ENCODE measurements around the gene KCNMB1.

DNA sequence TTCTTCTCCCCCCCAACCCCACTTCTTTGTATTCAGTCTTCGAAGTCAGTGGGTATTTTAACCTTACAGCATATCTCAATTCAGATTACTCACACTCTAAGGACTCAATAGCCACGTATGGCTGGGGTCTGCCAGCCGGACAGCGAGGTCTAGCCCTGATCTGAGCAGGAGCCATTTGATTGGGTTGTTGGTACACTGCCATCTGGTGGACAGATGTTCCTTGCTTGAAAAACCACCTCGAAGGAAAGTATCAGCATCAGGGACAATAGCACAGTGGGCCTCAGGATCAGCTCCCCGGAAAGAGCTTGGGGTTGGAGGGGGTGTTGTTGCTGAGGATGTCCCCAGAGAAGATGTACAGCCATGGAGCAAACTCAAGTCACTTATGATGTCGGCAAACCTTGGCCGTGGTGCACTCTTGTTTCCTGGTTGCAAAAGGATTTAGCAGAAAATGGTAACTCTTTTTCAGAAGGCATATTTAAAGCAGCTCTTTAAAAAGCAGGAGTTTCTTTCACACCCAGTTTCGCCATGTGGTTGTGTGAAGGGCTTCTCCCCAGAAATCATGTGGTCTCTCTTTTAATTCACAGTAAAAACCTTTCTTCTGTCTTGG is 31.7 kb upstream of the KCNMB1 start:
- TF ChIP-seq, protein P1, sequence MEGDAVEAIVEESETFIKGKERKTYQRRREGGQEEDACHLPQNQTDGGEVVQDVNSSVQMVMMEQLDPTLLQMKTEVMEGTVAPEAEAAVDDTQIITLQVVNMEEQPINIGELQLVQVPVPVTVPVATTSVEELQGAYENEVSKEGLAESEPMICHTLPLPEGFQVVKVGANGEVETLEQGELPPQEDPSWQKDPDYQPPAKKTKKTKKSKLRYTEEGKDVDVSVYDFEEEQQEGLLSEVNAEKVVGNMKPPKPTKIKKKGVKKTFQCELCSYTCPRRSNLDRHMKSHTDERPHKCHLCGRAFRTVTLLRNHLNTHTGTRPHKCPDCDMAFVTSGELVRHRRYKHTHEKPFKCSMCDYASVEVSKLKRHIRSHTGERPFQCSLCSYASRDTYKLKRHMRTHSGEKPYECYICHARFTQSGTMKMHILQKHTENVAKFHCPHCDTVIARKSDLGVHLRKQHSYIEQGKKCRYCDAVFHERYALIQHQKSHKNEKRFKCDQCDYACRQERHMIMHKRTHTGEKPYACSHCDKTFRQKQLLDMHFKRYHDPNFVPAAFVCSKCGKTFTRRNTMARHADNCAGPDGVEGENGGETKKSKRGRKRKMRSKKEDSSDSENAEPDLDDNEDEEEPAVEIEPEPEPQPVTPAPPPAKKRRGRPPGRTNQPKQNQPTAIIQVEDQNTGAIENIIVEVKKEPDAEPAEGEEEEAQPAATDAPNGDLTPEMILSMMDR (conservative IDR thresholded peaks at IDR 0.05) = peak; percentile 86
- TF ChIP-seq ZFX (IDR thresholded peaks at IDR 0.05) = no peak

Data from C4-2B (cell line).